Measurements from ENCODE around the gene MTREX.

DNA sequence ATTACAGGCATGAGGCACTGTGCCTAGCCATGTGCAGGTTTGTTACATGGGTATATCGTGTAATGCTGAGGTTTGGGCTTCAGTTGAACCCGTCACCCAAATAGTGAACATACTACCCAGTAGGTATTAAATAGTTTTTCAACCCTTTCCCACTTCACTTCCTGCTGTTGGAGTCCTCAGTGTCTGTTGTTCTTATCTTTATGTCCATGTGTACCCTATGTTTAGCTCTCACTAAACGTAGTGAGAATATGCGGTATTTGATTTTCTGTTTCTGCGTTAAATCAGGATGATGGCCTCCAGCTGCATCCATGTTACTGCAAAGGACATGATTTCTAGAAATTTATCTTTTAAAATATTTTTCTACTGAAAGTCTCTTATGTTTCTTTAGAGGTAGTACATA, 17.8 kb downstream of the MTREX start:
- TF ChIP-seq, protein P1, sequence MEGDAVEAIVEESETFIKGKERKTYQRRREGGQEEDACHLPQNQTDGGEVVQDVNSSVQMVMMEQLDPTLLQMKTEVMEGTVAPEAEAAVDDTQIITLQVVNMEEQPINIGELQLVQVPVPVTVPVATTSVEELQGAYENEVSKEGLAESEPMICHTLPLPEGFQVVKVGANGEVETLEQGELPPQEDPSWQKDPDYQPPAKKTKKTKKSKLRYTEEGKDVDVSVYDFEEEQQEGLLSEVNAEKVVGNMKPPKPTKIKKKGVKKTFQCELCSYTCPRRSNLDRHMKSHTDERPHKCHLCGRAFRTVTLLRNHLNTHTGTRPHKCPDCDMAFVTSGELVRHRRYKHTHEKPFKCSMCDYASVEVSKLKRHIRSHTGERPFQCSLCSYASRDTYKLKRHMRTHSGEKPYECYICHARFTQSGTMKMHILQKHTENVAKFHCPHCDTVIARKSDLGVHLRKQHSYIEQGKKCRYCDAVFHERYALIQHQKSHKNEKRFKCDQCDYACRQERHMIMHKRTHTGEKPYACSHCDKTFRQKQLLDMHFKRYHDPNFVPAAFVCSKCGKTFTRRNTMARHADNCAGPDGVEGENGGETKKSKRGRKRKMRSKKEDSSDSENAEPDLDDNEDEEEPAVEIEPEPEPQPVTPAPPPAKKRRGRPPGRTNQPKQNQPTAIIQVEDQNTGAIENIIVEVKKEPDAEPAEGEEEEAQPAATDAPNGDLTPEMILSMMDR (IDR thresholded peaks at IDR 0.05 in 8 of 11, conservative IDR thresholded peaks at IDR 0.05 in 3 of 11) = no peak
- no peak for TF ChIP-seq POLR2AphosphoS5 (IDR thresholded peaks at IDR 0.05)
- no peak for TF ChIP-seq POLR2A (IDR thresholded peaks at IDR 0.05)

Data from spleen (tissue), 7 donors.